A673 (cell line): Measurements from ENCODE around the gene ITPRIPL2. TPM values are rescaled to one million over a fixed set of nuclear protein-coding genes. Genes with fewer than 3 reads are reported as not detected.

Source experiments
- BruUV-seq: library from RNA; stranded (reverse); fragments of 400-500 nt; replicated peaks from 2 replicates; lab custom pipeline; 2021; lab: Mats Ljungman, UMichigan
- CTCF ChIA-PET: fragments of 300-600 bp; sonication (Branson Sonifier 250); formaldehyde crosslinking; loops from one replicate; lab custom pipeline; 2022; ENCODE audit warnings: antibody characterized with exemption; lab: Charles Lee
- POLR2A ChIA-PET: fragments of 300-600 bp; sonication (Branson Sonifier 250); formaldehyde crosslinking; loops from one replicate; lab custom pipeline; 2022; ENCODE audit warnings: antibody characterized with exemption; ENCODE audit not compliant: low non-redundant PET; lab: Charles Lee
- DNase-seq: peaks from one replicate; pipeline ENCODE4 v3.0.0-alpha.2; 2015; ENCODE audit warnings: low spot score
- H3K27ac ChIP-seq: fragments of 200-600 bp; sonication (generic); 2 replicates; pipeline ENCODE4 v1.5.1; 2016; ENCODE audit warnings: mixed run types, low read depth, mild to moderate bottlenecking, mixed read lengths, antibody characterized with exemption, low read length; ENCODE audit not compliant: poor library complexity, severe bottlenecking
- H3K27me3 ChIP-seq: fragments of 200-600 bp; sonication (generic); replicated peaks from 2 replicates; pipeline ENCODE4 v1.6.1; 2017; ENCODE audit warnings: mixed run types, low read depth, mild to moderate bottlenecking, mixed read lengths, antibody characterized with exemption, low read length; ENCODE audit not compliant: insufficient read depth, poor library complexity
- H3K36me3 ChIP-seq: fragments of 200-600 bp; sonication (generic); 2 replicates; pipeline ENCODE4 v1.6.1; 2016; ENCODE audit warnings: mixed run types, mild to moderate bottlenecking, mixed read lengths, antibody characterized with exemption, low read length; ENCODE audit not compliant: insufficient read depth, poor library complexity, severe bottlenecking
- H3K4me1 ChIP-seq: fragments of 200-600 bp; sonication (generic); 2 replicates; pipeline ENCODE4 v1.6.1; 2017; ENCODE audit warnings: mixed run types, mild to moderate bottlenecking, mixed read lengths, antibody characterized with exemption, low read length; ENCODE audit not compliant: insufficient read depth, poor library complexity, severe bottlenecking
- H3K4me3 ChIP-seq: fragments of 200-600 bp; sonication (generic); 2 replicates; pipeline ENCODE4 v1.5.1; 2016; ENCODE audit warnings: low read depth, mixed run types, mild to moderate bottlenecking, mixed read lengths, low read length; ENCODE audit not compliant: poor library complexity, severe bottlenecking
- H3K9me3 ChIP-seq: fragments of 200-600 bp; sonication (generic); 2 replicates; pipeline ENCODE4 v1.6.1; 2016; ENCODE audit warnings: mixed run types, low read depth, mild to moderate bottlenecking, mixed read lengths, antibody characterized with exemption, low read length; ENCODE audit not compliant: poor library complexity, severe bottlenecking
- CTCF ChIP-seq: fragments of 300-800, 200-600 bp; sonication (generic); conservative IDR thresholded peaks from 2 replicates; pipeline ENCODE4 v1.5.1; 2017; ENCODE audit warnings: low read depth, mild to moderate bottlenecking, antibody characterized with exemption, low read length, moderate library complexity, mixed read lengths
- EZH2 ChIP-seq: fragments of 200-600 bp; sonication (generic); IDR thresholded peaks from 2 replicates; pipeline ENCODE4 v1.6.1; 2017; ENCODE audit warnings: borderline replicate concordance, low read depth, mild to moderate bottlenecking, mixed read lengths, antibody characterized with exemption, low read length; ENCODE audit not compliant: poor library complexity, severe bottlenecking
- intact Hi-C: fragments of 100-400 bp; cut with micrococcal nuclease; formaldehyde crosslinking; loops from one replicate; pipeline ENCODE4 v1.10.0; 2022; ENCODE audit not compliant: unreplicated experiment
- total RNA-seq: library from RNA; stranded (reverse); gene quantifications from 2 replicates; pipeline ENCODE4 v1.2.3, GENCODE V29; 2021

The ITPRIPL2 gene
- total RNA-seq, 1 experiment from 2014 or later, result 20.2 TPM

- POLR2A ChIA-PET, result no interaction called here
- no TSS peak for BruUV-seq
These were observed 45.4 kb upstream of the ITPRIPL2 start for GRCh38 chr16:19068237-19068815.

GRCh38 chr16:19071811-19072777 is 41.7 kb upstream of the ITPRIPL2 start:
- CTCF ChIA-PET, result no interaction called here
- POLR2A ChIA-PET, result no interaction called here
- no peaks in the 10 kb centered on the region for H3K27me3 ChIP-seq
- no peak overlapping the region for H3K27ac ChIP-seq
- H3K4me1 ChIP-seq, result peaks cover 9% of the 10 kb centered on the region
- peak; percentile 72 for DNase-seq
- H3K36me3 ChIP-seq, result no peaks in the 10 kb centered on the region
- no peak for TF ChIP-seq EZH2
- peak; percentile 75 for TF ChIP-seq CTCF
- H3K4me3 ChIP-seq, result no peak overlapping the region
- BruUV-seq, result no TSS peak
- no peaks in the 10 kb centered on the region for H3K9me3 ChIP-seq
- intact Hi-C loops, result loop anchor here (1.0 to 10.0 kb wide), 2 partner anchors 89 to 267 kb away; partner anchors contain the start of genes ARL6IP1 and TMC7

More at GRCh38 chr16:19068237-19068815, 45.4 kb upstream of the ITPRIPL2 start:
- Histone ChIP-seq H3K4me3 (peak overlapping the region; percentile 87), H3K36me3 (no peaks in the 10 kb centered on the region), H3K4me1 (peaks cover 9% of the 10 kb centered on the region), H3K27ac (peak overlapping the region; percentile 98), H3K27me3 (no peaks in the 10 kb centered on the region), H3K9me3 (no peaks in the 10 kb centered on the region)
- TF ChIP-seq CTCF, result no peak
- CTCF ChIA-PET, result interaction anchor here (0.7 kb wide), 2 partner anchors 17 to 321 kb away, joined by 3 to 6 read pairs; no protein-coding TSS in a partner anchor
- intact Hi-C loops, result no loop called here
- no peak for DNase-seq

- CTCF ChIA-PET, result no interaction called here
- BruUV-seq, result no TSS peak
These were observed 40.4 kb upstream of the ITPRIPL2 start for GRCh38 chr16:19073344-19073743.

More at GRCh38 chr16:19073344-19073743, 40.4 kb upstream of the ITPRIPL2 start:
- no peak for DNase-seq
- H3K4me1 ChIP-seq, result peaks cover 8% of the 10 kb centered on the region
- POLR2A ChIA-PET, result no interaction called here
- intact Hi-C loops, result loop anchor here (10.0 kb wide), 1 partner anchor 269 kb away; the partner anchor contains the start of gene ARL6IP1
- TF ChIP-seq EZH2 (no peak), CTCF (no peak)
- H3K27me3 ChIP-seq, result no peaks in the 10 kb centered on the region
- H3K4me3 ChIP-seq, result no peak overlapping the region
- H3K9me3 ChIP-seq, result no peaks in the 10 kb centered on the region
- H3K36me3 ChIP-seq, result peaks cover 3% of the 10 kb centered on the region
- no peak overlapping the region for H3K27ac ChIP-seq
